HG02938 (cell line): ENCODE measurements around the gene ANP32B.
A peak's percentile ranks its signal among the peaks of the same experiment; 100 is the strongest.

Source experiments
- ATAC-seq: cut with Tn5 transposase; IDR thresholded peaks from one replicate; pipeline ENCODE4 v1.9.1; 2021; ENCODE audit warnings: mild to moderate bottlenecking, moderate library complexity; ENCODE audit not compliant: unreplicated experiment

The ANP32B gene

GRCh38 chr9:98021306-98022040, 38.3 kb downstream of the ANP32B start:
- ATAC-seq = no peak

GRCh38 chr9:98022447-98022846, 39.3 kb downstream of the ANP32B start:
- no peak for ATAC-seq

GRCh38 chr9:98024702-98025101, 41.6 kb downstream of the ANP32B start:
- ATAC-seq = no peak

- ATAC-seq = no peak
Observed at GRCh38 chr9:98031169-98031568, 48.0 kb downstream of the ANP32B start.

GRCh38 chr9:98031935-98032334, 48.8 kb downstream of the ANP32B start:
- no peak for ATAC-seq

DNA sequence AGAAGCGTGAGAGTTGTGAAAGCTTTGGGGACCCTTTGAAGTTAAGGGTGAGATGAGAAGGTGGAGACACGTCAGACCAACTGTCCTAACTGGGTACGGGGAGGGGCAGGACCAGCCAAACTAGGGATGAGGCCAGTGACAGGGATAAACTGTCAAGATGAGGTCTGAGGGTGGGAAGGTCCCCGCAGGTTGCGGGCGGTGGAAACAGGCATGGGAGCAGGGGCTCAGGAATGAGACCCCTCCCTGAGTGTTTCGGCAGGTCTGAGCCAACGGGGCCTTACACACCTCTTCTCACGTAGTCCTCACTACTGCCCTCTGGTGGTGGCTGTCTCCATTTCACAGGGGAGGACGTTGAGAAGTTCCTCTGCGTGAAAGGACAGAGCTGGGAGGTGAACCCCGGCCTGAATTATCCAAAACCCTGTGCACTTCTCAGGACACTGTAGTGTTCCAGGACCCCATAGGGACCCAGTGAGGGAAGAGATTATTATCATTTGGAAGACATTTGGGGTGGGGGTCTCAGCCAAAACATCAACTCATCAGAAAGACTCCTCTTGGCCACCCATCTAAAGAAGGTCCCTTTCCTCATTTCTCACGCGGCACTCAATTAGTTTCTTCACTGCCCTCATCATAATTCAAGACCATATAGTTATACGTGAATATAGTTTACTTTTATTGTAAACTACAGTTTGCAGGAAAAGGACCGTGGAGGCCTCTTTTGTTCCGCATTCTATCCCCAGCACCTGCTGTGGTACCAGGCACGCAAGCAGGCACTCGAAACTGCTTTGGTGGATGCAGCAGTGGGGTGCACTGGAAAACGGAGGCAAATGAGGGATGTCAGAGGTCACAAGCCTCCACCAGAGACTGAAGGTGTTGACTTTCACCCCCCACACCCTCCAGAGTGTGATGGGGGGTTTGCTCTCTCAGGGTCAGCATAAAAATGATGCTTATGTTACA, 51.7 kb downstream of the ANP32B start:
- peak; percentile 58 for ATAC-seq

DNA sequence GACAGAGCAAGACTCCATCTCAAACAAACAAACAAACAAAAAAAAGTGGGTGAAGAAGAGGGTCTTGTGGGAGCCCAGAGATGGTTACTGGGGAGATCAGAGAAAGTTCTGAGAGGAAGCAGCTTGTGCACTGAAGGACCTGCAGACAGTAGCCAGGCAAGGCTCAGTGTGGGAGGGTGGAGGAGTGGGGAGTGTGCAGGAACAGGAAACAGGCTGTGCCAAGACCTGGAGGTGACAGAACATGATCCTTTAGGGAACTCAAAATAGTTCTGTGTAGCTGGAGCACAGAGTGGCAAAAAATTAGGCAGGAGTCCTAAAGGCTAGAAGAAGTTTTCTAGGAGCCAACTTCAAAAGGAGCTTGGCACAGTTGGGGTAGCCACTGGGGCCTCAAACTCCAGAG, 54.2 kb downstream of the ANP32B start:
- ATAC-seq = no peak

DNA sequence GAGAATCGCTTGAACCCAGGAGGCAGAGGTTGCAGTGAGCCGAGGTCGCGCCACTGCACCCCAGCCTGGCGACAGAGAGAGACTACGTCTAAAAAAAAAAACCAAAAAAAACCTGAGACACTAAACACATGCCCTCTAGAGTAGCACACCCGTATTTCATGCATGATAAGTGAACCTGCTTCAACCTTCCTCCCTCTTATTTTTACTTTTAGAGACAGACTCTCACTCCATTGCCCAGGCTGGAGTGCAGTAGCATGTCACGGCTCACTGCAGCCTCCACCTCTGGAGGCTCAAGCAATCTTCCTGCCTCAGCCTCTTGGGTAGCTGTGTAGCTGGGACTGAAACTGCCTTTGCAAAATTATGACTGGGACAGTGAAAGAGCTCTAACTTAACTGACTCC, 55.8 kb downstream of the ANP32B start:
- peak; percentile 48 for ATAC-seq

DNA sequence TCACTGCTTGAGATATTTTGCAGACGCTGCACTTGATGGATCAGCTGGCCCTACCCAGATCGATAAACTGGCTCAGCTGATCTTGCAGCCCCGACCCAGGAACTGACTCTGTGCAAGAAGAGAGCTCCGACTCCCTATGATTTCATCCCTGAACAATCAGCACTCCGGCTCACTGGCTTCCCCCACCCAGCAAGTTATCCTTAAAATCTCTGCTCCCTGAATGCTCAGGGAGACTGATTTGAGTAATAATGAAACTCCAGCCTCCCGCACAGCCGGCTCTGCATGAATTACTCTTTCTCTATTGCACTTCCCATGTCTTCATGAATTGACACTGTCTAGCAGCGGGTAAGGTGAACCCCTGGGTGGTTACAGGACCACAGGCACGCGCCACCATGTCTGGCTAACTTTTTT, 56.5 kb downstream of the ANP32B start:
- no peak for ATAC-seq

GRCh38 chr9:98040212-98040611, 57.1 kb downstream of the ANP32B start:
- no peak for ATAC-seq

GRCh38 chr9:98043915-98044314, 60.8 kb downstream of the ANP32B start:
- no peak for ATAC-seq

- peak; percentile 76 for ATAC-seq
Observed at GRCh38 chr9:98045234-98046179, 62.4 kb downstream of the ANP32B start.

GRCh38 chr9:98046180-98046543, 63.0 kb downstream of the ANP32B start:
- no peak for ATAC-seq

DNA sequence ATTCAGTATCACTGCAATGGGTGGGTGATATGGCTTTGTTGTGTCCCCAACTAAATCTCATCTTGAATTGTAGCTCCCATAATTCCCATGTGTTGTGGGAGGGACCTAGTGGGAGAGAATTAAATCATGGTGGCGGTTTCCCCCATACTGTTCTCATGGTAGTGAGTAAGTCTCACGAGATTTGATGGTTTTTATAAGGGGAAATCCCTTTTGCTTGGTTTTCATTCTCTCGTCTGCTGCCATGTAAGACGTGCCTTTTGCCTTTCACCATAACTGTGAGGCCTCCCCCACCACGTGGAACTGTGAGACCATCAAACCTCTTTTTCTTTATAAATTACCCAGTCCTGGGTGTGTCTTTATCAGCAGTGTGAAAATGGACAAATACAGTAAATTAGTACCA, 63.9 kb downstream of the ANP32B start:
- ATAC-seq = no peak

DNA sequence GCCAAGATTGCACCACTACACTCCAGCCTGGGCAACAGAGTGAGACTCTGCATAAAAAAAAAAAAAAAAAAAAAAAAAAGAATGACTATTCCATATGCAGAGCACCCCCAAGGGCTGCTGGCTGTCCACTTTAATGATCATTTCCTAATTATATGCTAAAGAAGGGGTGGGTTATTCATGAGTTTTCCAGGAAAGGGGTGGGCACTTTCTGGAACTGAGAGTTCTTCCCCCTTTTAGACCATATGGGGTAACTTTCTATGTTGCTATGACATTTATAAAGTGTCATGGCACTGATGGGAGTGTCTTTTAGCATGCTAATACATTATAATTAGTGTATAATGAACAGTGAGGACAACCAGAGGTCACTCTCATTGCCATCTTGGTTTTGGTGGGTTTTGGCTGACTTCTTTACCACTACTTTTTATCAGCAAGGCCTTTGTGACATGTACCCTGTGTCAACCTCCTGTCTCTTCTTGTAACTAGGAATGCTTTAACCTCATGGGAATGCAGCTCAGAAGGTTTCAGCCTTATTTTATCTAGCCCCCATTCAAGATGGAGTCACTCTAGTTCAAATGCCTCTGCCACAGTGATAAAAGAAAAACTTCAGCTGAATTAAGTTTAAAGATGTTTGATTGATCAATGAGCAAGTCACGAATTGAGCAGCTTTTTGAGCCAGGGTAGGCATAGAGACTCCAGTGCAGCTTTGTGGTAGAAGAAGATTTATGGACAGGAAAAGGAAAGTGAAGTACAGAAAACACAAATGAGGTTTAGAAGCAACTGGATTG, 66.3 kb downstream of the ANP32B start:
- no peak for ATAC-seq

DNA sequence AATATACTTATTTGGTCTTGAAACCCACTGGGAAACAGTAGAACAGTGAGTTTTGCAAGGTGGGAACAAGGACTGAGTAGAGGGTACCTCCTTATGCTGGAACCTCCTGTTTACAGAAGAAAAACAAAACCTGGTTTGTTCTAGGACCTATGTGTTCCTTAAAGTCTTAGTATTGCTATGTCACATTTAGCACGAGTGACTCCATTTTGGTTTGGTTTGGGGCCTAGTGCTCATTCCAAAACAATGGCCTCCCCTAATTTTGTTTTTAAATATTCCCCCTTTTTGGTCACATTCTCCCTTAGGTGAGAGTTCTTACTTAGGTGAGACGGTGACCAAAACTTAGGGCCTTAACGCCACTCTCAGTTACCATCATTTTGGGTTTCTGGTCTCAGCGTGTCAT, 67.2 kb downstream of the ANP32B start:
- ATAC-seq = no peak

GRCh38 chr9:98054376-98054951, 71.3 kb downstream of the ANP32B start:
- ATAC-seq = no peak

DNA sequence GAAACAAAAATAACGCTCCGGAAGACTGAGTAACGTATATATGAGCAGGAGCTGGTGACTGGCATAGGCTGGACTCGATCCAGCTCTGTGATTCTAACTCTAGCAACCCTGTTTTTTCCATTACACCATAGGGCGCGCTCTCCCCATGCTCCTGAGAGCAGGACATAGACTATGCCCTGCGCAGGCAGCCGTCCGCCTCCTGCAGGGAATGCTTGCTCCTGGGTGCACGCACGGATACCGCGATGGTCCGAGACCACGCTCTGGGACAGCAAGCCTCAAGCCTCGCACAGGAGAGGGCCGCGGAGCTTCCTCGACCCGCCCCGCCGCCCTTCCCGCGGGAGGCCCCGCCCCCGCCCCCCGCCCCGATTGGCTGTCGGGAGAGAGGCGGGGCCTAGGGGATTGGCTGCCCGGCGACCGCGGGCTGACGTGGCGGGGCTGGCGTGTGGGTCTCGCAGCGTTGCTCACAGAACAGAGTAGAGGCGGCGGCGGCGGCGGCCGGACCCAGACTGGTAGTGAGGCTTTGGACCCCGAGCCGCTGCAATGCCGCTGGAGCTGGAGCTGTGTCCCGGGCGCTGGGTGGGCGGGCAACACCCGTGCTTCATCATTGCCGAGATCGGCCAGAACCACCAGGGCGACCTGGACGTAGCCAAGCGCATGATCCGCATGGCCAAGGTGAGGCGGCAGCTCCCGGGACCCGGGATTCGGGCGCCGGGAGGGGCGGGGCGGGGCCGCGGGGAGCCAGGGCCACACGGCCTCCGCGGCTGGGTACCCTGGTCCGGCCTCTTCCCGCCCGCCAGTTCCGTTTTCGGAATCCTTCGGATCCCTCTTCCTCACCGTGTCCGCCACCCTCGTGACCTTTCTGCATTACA, 73.4 kb downstream of the ANP32B start, which contains the start of gene NANS:
NANS (plus strand) TSS at position 464 of the 869 bp plus-strand sequence; CDS start at position 541, 77 bp downstream.
- ATAC-seq = peak; percentile 90
